HUDEP-2 (cell line): ENCODE data around the gene RNASE1.
A peak's percentile ranks its signal among the peaks of the same experiment; 100 is the strongest.
"Not testable (repeated sequence)": the region's sequence is repeated elsewhere in the genome, so short reads cannot be mapped to it uniquely, and the experiment has no call there.

ENCODE experiments used
- DNase-seq, 76 experiments: peaks; one replicate each; lab custom pipeline; 2025; ENCODE audit not compliant: unreplicated experiment in 76 of 76; lab: John Stamatoyannopoulos, UW

The RNASE1 gene

GRCh38 chr14:20775901-20776300 lies 26.7 kb downstream of the RNASE1 start:
- no peak for DNase-seq

DNA sequence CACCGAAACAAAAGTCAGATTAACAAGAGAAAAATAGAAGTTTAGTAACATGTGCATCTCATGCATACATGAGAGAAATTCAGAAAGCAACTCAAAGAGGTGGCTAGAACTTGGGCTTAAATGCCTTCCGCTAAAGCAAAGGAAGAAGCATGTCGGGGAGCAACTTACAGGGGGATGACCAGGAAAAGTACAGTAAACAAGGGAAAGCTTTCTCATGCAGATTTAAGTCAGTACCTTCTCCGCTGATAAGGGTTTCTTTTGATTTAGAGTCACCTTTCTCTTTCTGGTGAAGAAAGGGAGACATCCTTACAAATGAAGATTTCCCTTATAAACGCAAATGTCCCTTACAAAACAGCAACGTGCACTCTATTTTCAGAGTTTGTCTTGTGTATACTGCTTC lies 27.6 kb downstream of the RNASE1 start:
- no peak for DNase-seq

DNA sequence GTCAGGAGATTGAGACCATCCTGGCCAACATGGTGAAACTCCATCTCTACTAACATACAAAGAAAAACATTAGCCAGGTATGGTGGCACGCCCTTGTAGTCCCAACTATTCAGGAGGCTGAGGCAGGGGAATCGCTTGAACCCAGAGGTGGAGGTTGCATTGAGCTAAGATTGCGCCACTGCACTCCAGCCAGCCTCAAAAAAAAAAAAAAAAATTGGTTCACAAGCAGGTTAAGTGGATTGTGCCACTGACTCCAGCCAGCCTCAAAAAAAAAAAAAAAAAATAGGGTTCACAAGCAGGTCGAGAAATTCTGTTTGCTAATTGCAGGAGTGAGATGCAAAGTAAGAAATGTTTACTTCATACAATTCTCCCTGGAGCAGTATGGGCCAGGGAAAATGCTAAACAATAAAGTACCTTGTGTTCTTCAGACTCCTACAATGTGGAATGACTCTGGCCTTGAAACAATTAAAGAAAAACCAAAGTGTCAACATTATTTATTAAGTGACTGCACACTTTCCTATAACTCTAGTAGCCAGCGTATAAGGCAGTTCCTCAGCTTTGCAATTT lies 28.3 kb downstream of the RNASE1 start:
- DNase-seq = no peak

GRCh38 chr14:20772650-20773049 lies 30.0 kb downstream of the RNASE1 start:
- DNase-seq = no peak

DNA sequence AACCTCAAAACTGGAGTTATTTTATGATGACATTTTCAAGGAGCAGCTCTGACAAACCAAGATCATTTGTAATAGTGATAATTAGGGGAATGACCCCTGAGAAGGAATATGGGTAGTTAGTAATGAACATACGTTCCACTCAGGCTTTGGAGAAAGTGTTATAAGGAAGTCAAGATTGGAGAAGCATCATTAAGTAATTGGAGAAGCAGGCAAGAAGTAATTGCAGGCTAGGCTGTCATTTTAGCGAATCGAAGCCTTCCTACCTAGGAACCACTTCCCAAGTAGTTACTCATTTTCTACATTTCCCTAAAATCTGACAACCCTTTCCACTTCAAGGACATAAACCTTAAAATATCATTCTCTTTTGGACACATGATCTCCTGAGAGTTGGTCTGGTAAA lies 33.2 kb downstream of the RNASE1 start:
- no peak for DNase-seq

- DNase-seq = no peak
Observed at GRCh38 chr14:20768593-20768892, 34.1 kb downstream of the RNASE1 start.

DNA sequence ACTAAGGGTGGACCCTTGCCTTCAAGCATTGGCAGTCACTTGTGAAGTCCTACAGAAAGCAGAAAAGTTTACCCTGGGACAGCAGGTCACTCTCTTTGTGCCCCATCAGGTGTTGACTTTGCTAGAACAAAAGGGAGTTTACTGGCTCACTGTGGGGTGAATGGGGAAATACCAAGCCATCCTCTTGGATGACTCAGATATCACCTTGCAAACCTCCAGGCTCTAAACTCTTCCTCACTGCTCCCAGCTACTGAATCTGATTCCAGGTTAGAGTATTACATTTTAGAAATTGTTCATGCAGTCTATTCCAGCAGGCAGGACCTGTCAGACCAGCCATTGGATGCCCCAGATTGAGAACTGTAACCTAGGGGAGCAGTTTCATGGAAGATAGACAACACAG lies 41.7 kb downstream of the RNASE1 start:
- no peak for DNase-seq

DNA sequence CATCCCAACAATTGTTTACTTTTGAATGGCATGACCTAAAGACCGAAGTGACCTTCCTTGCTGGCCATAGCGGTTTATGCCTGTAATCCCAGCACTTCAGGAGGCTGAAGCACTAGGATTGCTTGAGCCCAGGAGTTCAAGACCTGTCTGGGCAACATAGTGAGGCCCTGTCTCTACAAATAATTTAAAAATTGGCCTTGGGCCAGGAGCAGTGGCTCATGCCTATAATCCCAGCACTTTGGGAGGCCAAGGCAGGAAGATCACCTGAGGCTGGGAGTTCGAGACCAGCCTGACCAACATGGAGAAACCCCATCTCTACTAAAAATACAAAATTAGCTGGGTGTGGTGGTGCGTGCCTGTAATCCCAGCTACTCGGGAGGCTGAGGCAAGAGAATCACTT lies 43.2 kb downstream of the RNASE1 start:
- not testable (repeated sequence) for DNase-seq

DNA sequence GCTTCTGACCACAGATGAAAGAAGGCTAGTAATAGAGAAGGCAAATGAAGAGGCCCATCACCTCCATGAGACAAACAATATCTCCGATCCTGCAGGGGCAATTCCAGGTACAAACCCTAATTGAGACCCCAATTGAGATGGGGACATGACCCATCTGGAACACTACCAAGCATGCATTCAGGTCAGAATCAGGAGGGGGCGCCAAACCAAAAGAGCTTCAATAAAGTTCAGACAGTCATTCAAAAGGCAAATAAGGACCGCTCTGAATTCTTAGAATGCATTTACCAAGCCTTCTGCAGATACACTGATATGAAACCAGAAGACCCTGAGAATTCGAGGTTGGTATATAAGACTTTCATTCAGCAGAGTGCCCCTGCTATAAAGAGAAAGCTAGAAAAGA lies 44.7 kb downstream of the RNASE1 start:
- peak in 38 of 76 experiments; percentile 2 to 61 (median 20) for DNase-seq

DNA sequence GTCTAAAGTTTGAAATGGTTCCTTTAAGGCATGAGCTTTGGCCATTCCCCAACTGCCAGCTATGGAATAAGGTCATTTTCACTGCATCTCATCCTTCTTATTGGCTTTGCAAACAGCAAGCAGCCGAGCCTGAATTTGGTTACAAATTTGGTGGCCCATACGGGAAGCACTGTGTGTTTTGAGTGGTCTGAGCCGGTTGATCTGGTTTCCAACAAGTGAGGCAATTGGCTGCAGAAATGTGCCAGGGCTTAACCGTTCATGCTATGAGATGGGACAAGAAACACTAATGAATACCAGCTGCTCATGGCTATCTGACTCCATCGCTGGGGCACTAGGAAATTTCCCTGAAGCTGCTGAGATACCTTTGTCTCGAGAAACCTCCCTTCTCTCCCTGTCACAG lies 47.6 kb downstream of the RNASE1 start:
- DNase-seq = no peak

- no peak for DNase-seq
Observed at GRCh38 chr14:20754308-20754707, 48.3 kb downstream of the RNASE1 start.

- no peak for DNase-seq
Observed at GRCh38 chr14:20751963-20752562, 50.6 kb downstream of the RNASE1 start.
